OCI-LY1 (cell line): Measurements from ENCODE around the gene UMODL1.

Experiments used
- H2AFZ ChIP-seq: fragments of 200-600 bp; sonication (generic), shearing (Covaris generic); 2 replicates; pipeline ENCODE4 v1.6.0; 2014; ENCODE audit warnings: antibody characterized with exemption, mild to moderate bottlenecking, low read length
- H3F3A ChIP-seq: fragments of 200-600 bp; sonication (generic), shearing (Covaris generic); 2 replicates; pipeline ENCODE4 v1.6.0; 2014; ENCODE audit warnings: mild to moderate bottlenecking, antibody characterized with exemption, low read length, moderate library complexity; ENCODE audit not compliant: insufficient read depth
- H3K27ac ChIP-seq: fragments of 200-600 bp; sonication (generic); 2 replicates; pipeline ENCODE4 v1.5.1; 2014; ENCODE audit warnings: low read length, mixed run types, mild to moderate bottlenecking, low read depth; ENCODE audit not compliant: poor library complexity, severe bottlenecking
- H3K27me3 ChIP-seq: fragments of 200-600 bp; sonication (generic); 2 replicates; pipeline ENCODE4 v1.6.0; 2014; ENCODE audit warnings: antibody characterized with exemption, mild to moderate bottlenecking, low read length, moderate library complexity; ENCODE audit not compliant: insufficient read depth
- H3K36me3 ChIP-seq: fragments of 200-600 bp; sonication (generic); 2 replicates; pipeline ENCODE4 v1.6.1; 2014; ENCODE audit warnings: mild to moderate bottlenecking, antibody characterized with exemption, low read length, moderate library complexity, mixed read lengths; ENCODE audit not compliant: insufficient read depth
- H3K4me1 ChIP-seq: fragments of 200-600 bp; sonication (generic); 2 replicates; pipeline ENCODE4 v1.5.1; 2014; ENCODE audit warnings: mild to moderate bottlenecking, low read length, moderate library complexity; ENCODE audit not compliant: insufficient read depth, severe bottlenecking
- H3K4me2 ChIP-seq: fragments of 200-600 bp; sonication (generic), shearing (Covaris generic); 2 replicates; pipeline ENCODE4 v1.6.1; 2014; ENCODE audit warnings: low read length
- H3K4me3 ChIP-seq: fragments of 200-600 bp; sonication (generic); 2 replicates; pipeline ENCODE4 v1.5.1; 2014; ENCODE audit warnings: low read length, low read depth, mild to moderate bottlenecking, mixed read lengths; ENCODE audit not compliant: poor library complexity, severe bottlenecking
- H3K79me2 ChIP-seq: fragments of 200-600 bp; shearing (Covaris generic); 2 replicates; pipeline ENCODE4 v1.6.1; 2016; ENCODE audit warnings: mixed run types, low read length, mixed read lengths; ENCODE audit not compliant: insufficient read depth
- H3K9ac ChIP-seq: fragments of 200-600 bp; sonication (generic), shearing (Covaris generic); 2 replicates; pipeline ENCODE4 v1.6.1; 2014; ENCODE audit warnings: mild to moderate bottlenecking, low read length, mixed read lengths
- H3K9me2 ChIP-seq: fragments of 200-600 bp; sonication (generic), shearing (Covaris generic); 2 replicates; pipeline ENCODE4 v1.6.1; 2014; ENCODE audit warnings: low read depth, mild to moderate bottlenecking, low read length, mixed read lengths
- H3K9me3 ChIP-seq: fragments of 200-600 bp; shearing (Covaris generic); 2 replicates; pipeline ENCODE4 v1.6.1; 2014; ENCODE audit warnings: low read length, mixed read lengths
- H4K20me1 ChIP-seq: fragments of 200-600 bp; sonication (generic), shearing (Covaris generic); 2 replicates; pipeline ENCODE4 v1.6.0; 2016; ENCODE audit warnings: mild to moderate bottlenecking, low read length; ENCODE audit not compliant: insufficient read depth
- EZH2 ChIP-seq: fragments of 200-600 bp; sonication (generic), shearing (Covaris generic); IDR thresholded peaks from 2 replicates; pipeline ENCODE4 v1.8.0; 2017; ENCODE audit warnings: borderline replicate concordance, mixed run types, mild to moderate bottlenecking, antibody characterized with exemption, low read length, moderate library complexity, mixed read lengths
- TF ChIP-seq, protein P1 (sequence below): fragments of 200-600 bp; sonication (generic), shearing (Covaris generic); IDR thresholded peaks from 2 replicates; pipeline ENCODE4 v1.5.1; 2017; ENCODE audit warnings: mild to moderate bottlenecking, antibody characterized with exemption, low read length, moderate library complexity, mixed read lengths

The UMODL1 gene

DNA sequence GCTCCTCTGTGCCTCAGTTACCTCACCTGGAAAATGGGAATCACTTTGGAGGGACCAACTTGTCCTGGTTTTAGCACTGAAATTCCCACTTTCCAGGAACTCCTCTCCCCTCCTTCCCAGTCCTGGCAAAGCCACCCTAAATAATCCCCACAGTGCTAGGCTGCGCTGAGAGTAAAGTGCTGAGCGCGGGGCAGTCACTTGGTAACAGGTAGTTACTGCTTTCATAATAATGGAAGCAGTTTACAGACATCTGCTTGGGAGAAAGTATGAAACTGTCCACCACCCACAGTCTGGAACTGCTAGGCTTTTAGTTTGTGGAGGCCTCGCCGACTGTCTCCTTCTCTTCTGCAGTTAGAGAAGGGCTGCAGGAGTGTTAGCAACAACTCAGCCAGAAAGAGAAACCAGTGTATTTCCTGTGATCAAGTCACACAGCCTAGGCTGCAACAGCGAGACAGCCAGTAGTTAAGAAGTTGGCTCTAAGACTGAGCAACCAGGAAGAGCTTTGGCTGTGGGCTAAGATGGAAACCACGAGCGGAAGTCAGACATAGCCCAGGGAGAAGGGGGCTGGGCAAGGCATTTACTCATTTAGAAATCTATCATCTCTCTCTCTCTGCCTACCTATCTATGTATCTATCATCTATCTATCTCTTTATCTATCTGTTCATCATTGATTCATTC, 117.0 kb downstream of the UMODL1 start:
- no peak for TF ChIP-seq EZH2
- TF ChIP-seq, protein P1, sequence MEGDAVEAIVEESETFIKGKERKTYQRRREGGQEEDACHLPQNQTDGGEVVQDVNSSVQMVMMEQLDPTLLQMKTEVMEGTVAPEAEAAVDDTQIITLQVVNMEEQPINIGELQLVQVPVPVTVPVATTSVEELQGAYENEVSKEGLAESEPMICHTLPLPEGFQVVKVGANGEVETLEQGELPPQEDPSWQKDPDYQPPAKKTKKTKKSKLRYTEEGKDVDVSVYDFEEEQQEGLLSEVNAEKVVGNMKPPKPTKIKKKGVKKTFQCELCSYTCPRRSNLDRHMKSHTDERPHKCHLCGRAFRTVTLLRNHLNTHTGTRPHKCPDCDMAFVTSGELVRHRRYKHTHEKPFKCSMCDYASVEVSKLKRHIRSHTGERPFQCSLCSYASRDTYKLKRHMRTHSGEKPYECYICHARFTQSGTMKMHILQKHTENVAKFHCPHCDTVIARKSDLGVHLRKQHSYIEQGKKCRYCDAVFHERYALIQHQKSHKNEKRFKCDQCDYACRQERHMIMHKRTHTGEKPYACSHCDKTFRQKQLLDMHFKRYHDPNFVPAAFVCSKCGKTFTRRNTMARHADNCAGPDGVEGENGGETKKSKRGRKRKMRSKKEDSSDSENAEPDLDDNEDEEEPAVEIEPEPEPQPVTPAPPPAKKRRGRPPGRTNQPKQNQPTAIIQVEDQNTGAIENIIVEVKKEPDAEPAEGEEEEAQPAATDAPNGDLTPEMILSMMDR = no peak
- no peak overlapping the region for H2AFZ ChIP-seq
- H3K9ac ChIP-seq = peak overlapping the region; percentile 61
- peak overlapping the region; percentile 94 for H3K27ac ChIP-seq
- H3K9me2 ChIP-seq = no peaks in the 10 kb centered on the region
- peak overlapping the region; percentile 63 for H3K4me2 ChIP-seq
- peaks cover 59% of the 10 kb centered on the region for H3K4me1 ChIP-seq
- no peaks in the 10 kb centered on the region for H3K27me3 ChIP-seq
- no peaks in the 10 kb centered on the region for H3K36me3 ChIP-seq
- peaks cover 13% of the 10 kb centered on the region for H3K9me3 ChIP-seq
- H3K4me3 ChIP-seq = peak overlapping the region; percentile 11
- H4K20me1 ChIP-seq = no peaks in the 10 kb centered on the region
- H3F3A ChIP-seq = no peaks in the 10 kb centered on the region
- H3K79me2 ChIP-seq = no peaks in the 10 kb centered on the region

DNA sequence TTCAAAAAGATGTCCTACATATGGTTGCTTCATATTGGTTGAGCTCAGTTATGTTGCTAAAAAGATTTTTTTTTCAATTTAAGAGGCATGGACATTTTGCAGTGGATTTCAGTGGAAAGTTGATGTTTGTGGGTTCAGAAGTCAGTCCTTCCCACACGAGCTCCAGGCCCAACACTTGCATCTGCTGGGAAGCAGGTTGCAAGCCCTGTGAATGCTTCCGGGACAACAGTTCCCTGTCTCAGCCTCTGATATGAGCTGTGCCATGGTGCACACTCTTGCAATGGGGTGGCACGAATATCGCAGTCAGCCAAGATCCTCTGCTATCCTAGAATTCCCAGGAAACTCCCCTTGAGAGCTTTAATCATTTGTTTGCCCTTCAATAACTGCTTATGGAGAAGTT, 117.5 kb downstream of the UMODL1 start:
- no peaks in the 10 kb centered on the region for H3K36me3 ChIP-seq
- no peaks in the 10 kb centered on the region for H3K9me2 ChIP-seq
- H3K79me2 ChIP-seq = no peaks in the 10 kb centered on the region
- no peak overlapping the region for H2AFZ ChIP-seq
- H3K27ac ChIP-seq = peak overlapping the region; percentile 94
- TF ChIP-seq EZH2 = no peak
- TF ChIP-seq, protein P1 = no peak
- H3K4me1 ChIP-seq = peaks cover 64% of the 10 kb centered on the region
- no peaks in the 10 kb centered on the region for H4K20me1 ChIP-seq
- H3K4me3 ChIP-seq = no peak overlapping the region
- H3F3A ChIP-seq = no peaks in the 10 kb centered on the region
- peak overlapping the region; percentile 15; the same call in 1 of the 2 replicates for H3K9ac ChIP-seq
- H3K4me2 ChIP-seq = peak overlapping the region; percentile 63
- no peaks in the 10 kb centered on the region for H3K27me3 ChIP-seq
- H3K9me3 ChIP-seq = peaks cover 13% of the 10 kb centered on the region

DNA sequence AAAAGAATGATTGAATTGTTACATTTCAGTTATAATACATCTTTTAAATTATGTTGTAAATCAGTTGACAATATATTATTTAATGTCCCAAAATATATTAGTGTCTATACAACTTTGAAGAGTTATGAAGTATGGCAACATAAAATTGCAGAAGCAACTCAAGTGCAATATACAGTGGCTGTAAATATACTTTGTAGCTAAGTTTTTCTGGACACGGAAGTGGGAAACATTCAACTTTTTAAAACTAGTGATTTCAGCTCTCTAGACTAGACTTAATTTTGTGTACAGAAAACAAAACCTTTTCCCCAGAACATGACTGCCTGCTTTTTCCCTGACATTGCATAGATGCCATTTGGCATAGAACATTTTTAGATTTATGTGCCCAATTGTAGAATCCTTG, 118.3 kb downstream of the UMODL1 start:
- TF ChIP-seq, protein P1 = no peak
- TF ChIP-seq EZH2 = no peak
- Histone ChIP-seq H3K4me1 (peaks cover 66% of the 10 kb centered on the region), H3K36me3 (no peaks in the 10 kb centered on the region), H3K79me2 (no peaks in the 10 kb centered on the region), H2AFZ (no peak overlapping the region), H4K20me1 (no peaks in the 10 kb centered on the region), H3K9ac (no peak overlapping the region), H3F3A (no peaks in the 10 kb centered on the region), H3K27ac (peak overlapping the region; percentile 94), H3K4me2 (no peak overlapping the region), H3K27me3 (no peaks in the 10 kb centered on the region), H3K9me2 (no peaks in the 10 kb centered on the region), H3K9me3 (peaks cover 13% of the 10 kb centered on the region), H3K4me3 (no peak overlapping the region)
